Loucy (cell line): ENCODE data around the gene PTPRN2.

Source experiments
- H2AFZ ChIP-seq: fragments of 200-600 bp; sonication (generic); 2 replicates; pipeline ENCODE4 v1.6.0; 2016; ENCODE audit warnings: antibody characterized with exemption, mild to moderate bottlenecking, low read length, moderate library complexity
- H3F3A ChIP-seq: fragments of 200-600 bp; 2 replicates; pipeline ENCODE4 v1.6.0; 2016; ENCODE audit warnings: antibody characterized with exemption, low read depth, mild to moderate bottlenecking
- H3K27me3 ChIP-seq: fragments of 200-600 bp; sonication (generic); 2 replicates; pipeline ENCODE4 v1.6.1; 2014; ENCODE audit warnings: low read length, mild to moderate bottlenecking; ENCODE audit not compliant: insufficient read depth, poor library complexity, severe bottlenecking
- H3K36me3 ChIP-seq: fragments of 200-600 bp; sonication (generic); 2 replicates; pipeline ENCODE4 v1.6.1; 2016; ENCODE audit warnings: low read length; ENCODE audit not compliant: insufficient read depth
- H3K4me1 ChIP-seq: fragments of 200-600 bp; sonication (generic); 2 replicates; pipeline ENCODE4 v1.5.1; 2014; ENCODE audit warnings: low read length, mild to moderate bottlenecking; ENCODE audit not compliant: insufficient read depth, poor library complexity, severe bottlenecking
- H3K4me2 ChIP-seq: fragments of 200-600 bp; sonication (generic); 2 replicates; pipeline ENCODE4 v1.6.0; 2014; ENCODE audit warnings: antibody characterized with exemption, low read length, low read depth, mild to moderate bottlenecking; ENCODE audit not compliant: poor library complexity, severe bottlenecking
- H3K4me3 ChIP-seq: fragments of 200-600 bp; sonication (generic); 2 replicates; pipeline ENCODE4 v1.5.1; 2014; ENCODE audit warnings: low read length, mild to moderate bottlenecking, mixed read lengths; ENCODE audit not compliant: poor library complexity, severe bottlenecking
- H3K79me2 ChIP-seq: fragments of 200-600 bp; sonication (generic); 2 replicates; pipeline ENCODE4 v1.6.1; 2014; ENCODE audit warnings: low read length; ENCODE audit not compliant: insufficient read depth
- H3K9ac ChIP-seq: fragments of 200-600 bp; sonication (generic); 2 replicates; pipeline ENCODE4 v1.6.0; 2014; ENCODE audit warnings: mild to moderate bottlenecking, low read depth, low read length, moderate library complexity; ENCODE audit not compliant: poor library complexity, severe bottlenecking
- H3K9me2 ChIP-seq: fragments of 200-600 bp; sonication (generic); replicated peaks from 2 replicates; pipeline ENCODE4 v1.6.1; 2016; ENCODE audit warnings: low read depth, low read length, mixed read lengths
- H3K9me3 ChIP-seq: fragments of 200-600 bp; sonication (generic); 2 replicates; pipeline ENCODE4 v1.6.1; 2014; ENCODE audit warnings: mild to moderate bottlenecking, antibody characterized with exemption, low read length, low read depth; ENCODE audit not compliant: insufficient read depth
- H4K20me1 ChIP-seq: fragments of 200-600 bp; sonication (generic); 2 replicates; pipeline ENCODE4 v1.6.0; 2014; ENCODE audit warnings: antibody characterized with exemption, low read length, mild to moderate bottlenecking; ENCODE audit not compliant: insufficient read depth, poor library complexity, severe bottlenecking
- CTCF ChIP-seq: fragments of 200-600 bp; sonication (generic); conservative IDR thresholded peaks from 2 replicates; pipeline ENCODE4 v1.5.1; 2014; ENCODE audit warnings: mild to moderate bottlenecking, antibody characterized with exemption, low read length
- EZH2phosphoT487 ChIP-seq: fragments of 200-600 bp; IDR thresholded peaks from 2 replicates; pipeline ENCODE4 v1.6.1; 2018; ENCODE audit warnings: antibody characterized with exemption, mild to moderate bottlenecking, moderate library complexity, borderline replicate concordance

The PTPRN2 gene

GRCh38 chr7:157570531-157571200 lies 1017.0 kb downstream of the PTPRN2 start:
- no peaks in the 10 kb centered on the region for H4K20me1 ChIP-seq
- TF ChIP-seq EZH2phosphoT487 (no peak), CTCF (no peak)
- H3K4me2 ChIP-seq: peak overlapping the region; percentile 28
- no peaks in the 10 kb centered on the region for H3K27me3 ChIP-seq
- H3K4me3 ChIP-seq: no peak overlapping the region
- H2AFZ ChIP-seq: no peak overlapping the region
- H3K79me2 ChIP-seq: no peaks in the 10 kb centered on the region
- no peaks in the 10 kb centered on the region for H3F3A ChIP-seq
- no peaks in the 10 kb centered on the region for H3K9me3 ChIP-seq
- no peak overlapping the region for H3K9ac ChIP-seq
- H3K36me3 ChIP-seq: no peaks in the 10 kb centered on the region
- H3K9me2 ChIP-seq: no peaks in the 10 kb centered on the region
- no peaks in the 10 kb centered on the region for H3K4me1 ChIP-seq

GRCh38 chr7:157569967-157570366 lies 1017.7 kb downstream of the PTPRN2 start:
- H4K20me1 ChIP-seq: no peaks in the 10 kb centered on the region
- no peaks in the 10 kb centered on the region for H3K9me2 ChIP-seq
- no peaks in the 10 kb centered on the region for H3K4me1 ChIP-seq
- no peaks in the 10 kb centered on the region for H3F3A ChIP-seq
- H3K9me3 ChIP-seq: no peaks in the 10 kb centered on the region
- TF ChIP-seq CTCF: no peak
- no peak for TF ChIP-seq EZH2phosphoT487
- no peaks in the 10 kb centered on the region for H3K36me3 ChIP-seq
- H3K4me2 ChIP-seq: peak overlapping the region; percentile 28
- no peaks in the 10 kb centered on the region for H3K79me2 ChIP-seq
- H2AFZ ChIP-seq: no peak overlapping the region
- no peak overlapping the region for H3K9ac ChIP-seq
- no peaks in the 10 kb centered on the region for H3K27me3 ChIP-seq
- no peak overlapping the region for H3K4me3 ChIP-seq

GRCh38 chr7:157568770-157569584 lies 1018.6 kb downstream of the PTPRN2 start:
- Histone ChIP-seq H4K20me1 (no peaks in the 10 kb centered on the region), H3K79me2 (no peaks in the 10 kb centered on the region), H3K9ac (no peak overlapping the region), H3K27me3 (no peaks in the 10 kb centered on the region), H3K36me3 (no peaks in the 10 kb centered on the region), H3K4me1 (no peaks in the 10 kb centered on the region), H3F3A (no peaks in the 10 kb centered on the region), H2AFZ (no peak overlapping the region), H3K9me2 (no peaks in the 10 kb centered on the region), H3K4me3 (no peak overlapping the region), H3K9me3 (no peaks in the 10 kb centered on the region), H3K4me2 (no peak overlapping the region)
- TF ChIP-seq EZH2phosphoT487: no peak
- TF ChIP-seq CTCF: no peak
